Chondrocyte (in vitro differentiated cells): ENCODE results near the gene ALDH7A1. TPM values are rescaled to one million over a fixed set of nuclear protein-coding genes. Genes with fewer than 3 reads are reported as not detected.
"Not testable (repeated sequence)": the region's sequence is repeated elsewhere in the genome, so short reads cannot be mapped to it uniquely, and the experiment has no call there.

Experiments used
- DNase-seq: peaks from one replicate; pipeline ENCODE4 v3.0.0; 2021; ENCODE audit warnings: mixed read lengths, low spot score
- H3K27ac Mint-ChIP-seq: one replicate; pipeline ENCODE4 v1.8.0; 2021; ENCODE audit warnings: mild to moderate bottlenecking, moderate library complexity, mixed read lengths; ENCODE audit not compliant: unreplicated experiment
- H3K27me3 Mint-ChIP-seq: 2 replicates; pipeline ENCODE4 v1.8.0; 2021; ENCODE audit warnings: low read depth, mixed read lengths
- H3K36me3 Mint-ChIP-seq: 2 replicates; pipeline ENCODE4 v1.8.0; 2021; ENCODE audit warnings: low read depth, mixed read lengths
- H3K4me1 Mint-ChIP-seq: 2 replicates; pipeline ENCODE4 v1.8.0; 2021; ENCODE audit warnings: low read depth, mild to moderate bottlenecking, mixed read lengths
- H3K4me3 Mint-ChIP-seq: one replicate; pipeline ENCODE4 v1.8.0; 2021; ENCODE audit warnings: mild to moderate bottlenecking, moderate library complexity, mixed read lengths; ENCODE audit not compliant: unreplicated experiment
- H3K9me3 Mint-ChIP-seq: 2 replicates; pipeline ENCODE4 v1.8.0; 2021; ENCODE audit warnings: low read depth, mixed read lengths
- total RNA-seq: library from RNA; stranded (reverse); gene quantifications from 3 replicates; pipeline ENCODE4 v1.2.1, GENCODE V29; 2021
- TF ChIP-seq, protein P1 (sequence below): fragments of 200-600 bp; sonication (generic); IDR thresholded peaks from 2 replicates; pipeline ENCODE4 v1.5.0; 2021; ENCODE audit warnings: antibody characterized with exemption, mild to moderate bottlenecking, moderate library complexity

ALDH7A1 gene
- total RNA-seq, 1 donor from 2014 or later, result 54.0 TPM

DNA sequence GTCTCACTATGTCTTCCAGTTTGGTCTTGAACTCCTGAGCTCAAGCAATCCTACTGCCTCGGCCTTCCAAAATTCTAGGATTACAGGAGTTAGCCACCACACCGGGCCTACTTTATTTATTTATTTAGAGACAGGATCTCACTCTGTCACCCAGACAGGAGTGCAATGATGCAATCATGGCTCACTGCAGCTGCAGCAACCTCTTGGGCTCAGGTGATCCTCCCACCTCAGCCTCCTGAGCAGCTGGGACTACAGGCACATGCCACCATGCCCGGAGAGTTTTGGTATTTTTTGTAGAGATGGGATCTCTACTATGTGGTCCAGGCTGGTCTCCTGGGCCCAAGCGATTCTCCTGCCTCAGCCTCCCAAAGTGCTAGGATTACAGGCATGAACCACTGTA is 38.5 kb upstream of the ALDH7A1 start:
- Mint-ChIP-seq H3K9me3 (no peaks in the 10 kb centered on the region), H3K27ac (no peak overlapping the region), H3K36me3 (no peaks in the 10 kb centered on the region), H3K4me3 (no peak overlapping the region), H3K27me3 (peaks cover 1% of the 10 kb centered on the region), H3K4me1 (no peaks in the 10 kb centered on the region)
- DNase-seq, result no peak
- TF ChIP-seq, protein P1, sequence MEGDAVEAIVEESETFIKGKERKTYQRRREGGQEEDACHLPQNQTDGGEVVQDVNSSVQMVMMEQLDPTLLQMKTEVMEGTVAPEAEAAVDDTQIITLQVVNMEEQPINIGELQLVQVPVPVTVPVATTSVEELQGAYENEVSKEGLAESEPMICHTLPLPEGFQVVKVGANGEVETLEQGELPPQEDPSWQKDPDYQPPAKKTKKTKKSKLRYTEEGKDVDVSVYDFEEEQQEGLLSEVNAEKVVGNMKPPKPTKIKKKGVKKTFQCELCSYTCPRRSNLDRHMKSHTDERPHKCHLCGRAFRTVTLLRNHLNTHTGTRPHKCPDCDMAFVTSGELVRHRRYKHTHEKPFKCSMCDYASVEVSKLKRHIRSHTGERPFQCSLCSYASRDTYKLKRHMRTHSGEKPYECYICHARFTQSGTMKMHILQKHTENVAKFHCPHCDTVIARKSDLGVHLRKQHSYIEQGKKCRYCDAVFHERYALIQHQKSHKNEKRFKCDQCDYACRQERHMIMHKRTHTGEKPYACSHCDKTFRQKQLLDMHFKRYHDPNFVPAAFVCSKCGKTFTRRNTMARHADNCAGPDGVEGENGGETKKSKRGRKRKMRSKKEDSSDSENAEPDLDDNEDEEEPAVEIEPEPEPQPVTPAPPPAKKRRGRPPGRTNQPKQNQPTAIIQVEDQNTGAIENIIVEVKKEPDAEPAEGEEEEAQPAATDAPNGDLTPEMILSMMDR, result no peak

DNA sequence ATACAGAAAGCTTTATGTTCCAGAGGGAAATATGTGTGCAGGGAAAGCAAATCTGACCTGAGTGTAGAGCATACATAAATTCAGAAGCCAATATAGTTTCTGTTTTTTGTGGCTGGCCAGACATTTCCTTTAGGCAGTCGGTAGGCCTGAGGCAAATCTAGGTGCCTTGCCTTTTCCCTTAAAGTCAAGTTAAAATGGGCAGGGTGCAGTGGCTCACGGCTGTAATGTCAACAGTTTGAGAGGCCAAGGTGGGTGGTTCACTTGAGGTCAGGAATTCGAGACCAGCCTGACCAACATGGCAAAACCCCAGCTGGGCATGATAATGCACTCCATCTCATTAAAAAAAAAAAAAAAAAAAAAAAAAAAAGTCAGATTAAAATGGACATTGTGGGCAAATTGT is 36.9 kb upstream of the ALDH7A1 start:
- Mint-ChIP-seq H3K4me3 (no peak overlapping the region), H3K36me3 (peaks cover 2% of the 10 kb centered on the region), H3K27ac (no peak overlapping the region), H3K9me3 (no peaks in the 10 kb centered on the region), H3K4me1 (no peaks in the 10 kb centered on the region), H3K27me3 (peaks cover 1% of the 10 kb centered on the region)
- TF ChIP-seq, protein P1, result no peak
- DNase-seq, result no peak

DNA sequence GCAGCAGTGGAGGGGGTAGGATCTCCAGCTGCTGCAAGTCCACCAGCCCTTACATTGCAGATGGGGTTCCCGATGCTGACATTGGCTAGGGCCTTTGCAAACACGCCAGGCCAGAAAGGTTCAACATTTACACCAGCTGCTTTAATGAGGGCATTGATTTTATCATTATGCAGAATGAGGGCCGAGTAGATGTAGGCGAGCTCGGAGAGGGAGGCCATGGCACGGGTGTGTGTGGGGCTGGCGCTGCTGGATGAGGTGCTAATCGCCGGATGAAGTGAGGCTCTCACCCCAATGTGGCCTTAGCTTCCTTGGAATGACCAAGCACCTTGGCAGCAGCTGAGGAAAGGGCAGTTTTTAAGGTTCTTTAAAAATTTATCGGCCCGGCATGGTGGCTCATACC is 33.1 kb upstream of the ALDH7A1 start:
- H3K4me1 Mint-ChIP-seq, result peaks cover 18% of the 10 kb centered on the region
- H3K27me3 Mint-ChIP-seq, result no peaks in the 10 kb centered on the region
- no peak overlapping the region for H3K4me3 Mint-ChIP-seq
- TF ChIP-seq, protein P1, result no peak
- peaks cover 14% of the 10 kb centered on the region for H3K36me3 Mint-ChIP-seq
- no peak overlapping the region for H3K27ac Mint-ChIP-seq
- DNase-seq, result no peak
- no peaks in the 10 kb centered on the region for H3K9me3 Mint-ChIP-seq

DNA sequence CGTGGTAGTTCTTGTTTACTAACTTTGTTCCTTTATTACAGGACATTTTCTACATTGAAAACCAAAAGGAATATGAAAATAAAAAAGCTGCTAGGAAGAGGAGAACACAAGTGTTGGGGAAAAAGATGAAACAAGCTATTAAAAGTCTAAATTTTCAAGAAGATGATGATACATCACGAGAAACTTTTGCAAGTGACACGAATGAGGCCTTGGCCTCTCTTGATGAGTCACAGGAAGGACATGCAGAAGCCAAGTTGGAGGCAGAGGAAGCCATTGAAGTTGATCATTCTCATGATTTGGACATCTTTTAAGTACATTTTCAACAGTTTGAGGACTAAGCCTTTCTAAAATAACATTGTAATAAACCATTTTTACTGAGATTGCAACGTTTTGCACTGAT is 29.5 kb upstream of the ALDH7A1 start:
- H3K27me3 Mint-ChIP-seq, result no peaks in the 10 kb centered on the region
- no peak for DNase-seq
- H3K9me3 Mint-ChIP-seq, result no peaks in the 10 kb centered on the region
- peak overlapping the region; percentile 97 for H3K27ac Mint-ChIP-seq
- peaks cover 18% of the 10 kb centered on the region for H3K4me1 Mint-ChIP-seq
- H3K4me3 Mint-ChIP-seq, result peak overlapping the region; percentile 43
- peaks cover 14% of the 10 kb centered on the region for H3K36me3 Mint-ChIP-seq
- TF ChIP-seq, protein P1, result no peak

DNA sequence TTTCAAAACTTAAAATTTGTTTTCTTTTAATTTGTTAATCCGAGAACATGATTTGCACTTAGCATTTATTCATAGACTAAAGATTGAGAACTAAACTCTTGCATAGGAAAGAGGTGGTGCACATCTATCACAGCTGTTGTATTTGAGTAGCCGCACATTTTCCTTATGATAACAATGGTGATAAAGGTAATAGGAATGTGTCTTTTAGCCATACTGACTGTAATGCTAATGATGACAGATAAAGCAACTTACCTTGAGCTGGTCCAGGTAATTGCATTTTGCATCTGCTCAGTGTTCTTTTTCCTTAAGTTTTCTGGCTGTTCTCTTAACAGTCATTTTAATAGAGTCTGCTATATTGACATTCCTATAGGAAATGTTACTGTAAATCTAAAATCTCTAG is 24.8 kb upstream of the ALDH7A1 start:
- DNase-seq, result no peak
- no peaks in the 10 kb centered on the region for H3K9me3 Mint-ChIP-seq
- no peak overlapping the region for H3K4me3 Mint-ChIP-seq
- H3K27me3 Mint-ChIP-seq, result no peaks in the 10 kb centered on the region
- H3K27ac Mint-ChIP-seq, result no peak overlapping the region
- peaks cover 14% of the 10 kb centered on the region for H3K4me1 Mint-ChIP-seq
- TF ChIP-seq, protein P1, result no peak
- H3K36me3 Mint-ChIP-seq, result peaks cover 15% of the 10 kb centered on the region

DNA sequence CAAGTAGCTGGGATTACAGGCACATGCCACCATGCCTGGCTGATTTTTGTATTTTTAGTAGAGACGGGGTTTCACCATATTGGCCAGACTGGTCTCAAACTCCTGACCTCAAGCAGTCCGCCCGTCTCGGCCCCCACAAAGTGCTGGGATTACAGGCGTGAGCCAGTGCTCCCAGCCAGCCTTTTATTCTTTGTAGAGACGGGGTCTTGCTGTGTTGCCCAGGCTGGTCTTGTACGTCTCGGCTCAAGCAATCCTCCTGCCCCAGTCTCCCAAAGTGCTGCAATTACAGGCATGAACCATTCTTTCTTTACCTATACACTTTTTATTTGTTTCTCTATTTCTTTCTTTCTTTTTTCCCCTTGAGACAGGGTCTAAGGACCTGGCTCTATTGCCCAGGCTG is 22.6 kb upstream of the ALDH7A1 start:
- H3K4me3 Mint-ChIP-seq, H3K27me3 Mint-ChIP-seq, DNase-seq, H3K9me3 Mint-ChIP-seq, H3K4me1 Mint-ChIP-seq: not testable (repeated sequence)
- H3K27ac Mint-ChIP-seq, result peak overlapping the region; percentile 65
- peaks cover 11% of the 10 kb centered on the region for H3K36me3 Mint-ChIP-seq
